COLO668 (cell line): ENCODE data around the gene ZFAND2B.

ENCODE experiments used
- DNase-seq: peaks from one replicate; lab custom pipeline; 2025; ENCODE audit not compliant: unreplicated experiment; lab: John Stamatoyannopoulos, UW

Gene ZFAND2B, protein sequence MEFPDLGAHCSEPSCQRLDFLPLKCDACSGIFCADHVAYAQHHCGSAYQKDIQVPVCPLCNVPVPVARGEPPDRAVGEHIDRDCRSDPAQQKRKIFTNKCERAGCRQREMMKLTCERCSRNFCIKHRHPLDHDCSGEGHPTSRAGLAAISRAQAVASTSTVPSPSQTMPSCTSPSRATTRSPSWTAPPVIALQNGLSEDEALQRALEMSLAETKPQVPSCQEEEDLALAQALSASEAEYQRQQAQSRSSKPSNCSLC

DNA sequence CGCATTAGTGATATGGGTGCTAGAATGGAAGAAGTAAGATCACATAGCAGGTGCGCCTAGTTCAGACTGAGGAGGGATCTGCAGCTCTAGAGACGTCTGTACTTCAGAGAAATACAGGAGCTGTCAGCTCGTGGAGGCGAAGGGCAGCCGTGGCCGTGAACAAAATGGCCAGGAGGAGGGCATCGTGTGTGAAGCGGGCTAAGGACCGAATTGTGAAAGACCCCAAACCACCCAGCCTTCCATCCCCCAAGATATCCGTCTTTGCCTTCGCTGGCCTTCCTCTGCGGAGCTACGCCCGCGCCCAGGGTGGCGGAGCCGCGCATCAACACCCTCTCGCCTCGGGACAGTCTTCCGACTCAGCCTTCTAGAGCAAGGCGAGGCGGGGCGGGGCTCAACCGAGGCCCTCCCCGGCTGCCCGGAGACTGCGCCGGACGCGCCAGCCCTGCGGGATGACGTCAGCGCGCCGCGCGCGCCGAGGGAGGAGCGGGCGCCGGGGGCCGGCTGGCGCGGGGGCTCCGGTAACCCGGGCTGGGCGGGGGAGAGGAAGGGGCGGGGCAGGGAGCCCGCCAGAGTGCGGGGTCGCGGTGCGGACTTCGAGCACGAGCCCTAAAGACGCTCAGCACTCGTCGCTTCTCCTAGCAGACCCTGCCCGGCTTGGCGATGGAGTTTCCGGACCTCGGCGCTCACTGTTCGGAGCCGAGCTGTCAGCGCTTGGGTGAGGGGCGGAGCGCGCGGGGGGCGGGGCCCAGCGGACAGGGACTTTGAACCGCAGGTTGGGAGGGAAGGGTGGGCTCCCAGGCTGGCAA is at the start of gene ZFAND2B:
TSS of gene ZFAND2B (plus strand) at position 455 of the 806 bp plus-strand sequence. CDS start at position 661, 206 bp downstream.
- peak; percentile 96 for DNase-seq

DNA sequence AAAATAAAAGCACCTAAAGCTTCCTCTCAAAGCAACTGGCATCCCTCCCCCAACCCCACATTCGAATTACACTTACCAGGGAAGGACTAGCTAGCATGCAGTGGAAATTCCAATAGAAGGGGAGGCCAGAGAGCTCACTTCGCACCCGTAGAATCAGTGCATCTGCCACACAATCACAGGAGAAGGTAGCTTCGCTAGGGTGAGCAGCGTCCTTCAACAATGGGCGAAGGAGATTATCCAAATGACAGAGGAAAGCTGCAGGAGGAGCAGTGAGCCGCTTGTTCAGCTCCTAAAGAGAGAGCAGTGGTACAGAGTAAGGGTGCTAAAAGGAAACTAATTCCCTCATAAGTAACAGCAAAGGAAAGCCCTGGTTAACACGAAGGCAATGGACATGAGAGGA is 49.2 kb upstream of the ZFAND2B start:
- DNase-seq = no peak

DNA sequence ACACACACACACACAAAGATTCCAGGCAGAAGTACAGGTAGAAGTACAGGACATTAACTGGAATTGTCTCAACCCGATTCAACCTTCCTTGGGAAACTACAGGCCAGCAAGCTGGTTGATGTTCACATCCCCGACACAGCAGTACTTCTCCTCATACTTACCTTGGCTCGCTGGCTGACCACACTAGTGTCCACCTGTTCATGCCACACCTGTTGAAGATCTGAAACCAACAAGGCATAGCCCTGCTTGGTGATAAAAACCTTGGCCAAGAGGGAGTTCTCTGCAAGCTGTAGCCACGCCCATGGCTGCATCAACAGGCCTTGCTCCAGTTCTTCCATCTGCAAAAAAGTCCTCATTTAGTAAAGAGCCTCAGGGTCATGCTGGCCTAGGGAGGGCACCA is 48.6 kb upstream of the ZFAND2B start:
- no peak for DNase-seq

DNA sequence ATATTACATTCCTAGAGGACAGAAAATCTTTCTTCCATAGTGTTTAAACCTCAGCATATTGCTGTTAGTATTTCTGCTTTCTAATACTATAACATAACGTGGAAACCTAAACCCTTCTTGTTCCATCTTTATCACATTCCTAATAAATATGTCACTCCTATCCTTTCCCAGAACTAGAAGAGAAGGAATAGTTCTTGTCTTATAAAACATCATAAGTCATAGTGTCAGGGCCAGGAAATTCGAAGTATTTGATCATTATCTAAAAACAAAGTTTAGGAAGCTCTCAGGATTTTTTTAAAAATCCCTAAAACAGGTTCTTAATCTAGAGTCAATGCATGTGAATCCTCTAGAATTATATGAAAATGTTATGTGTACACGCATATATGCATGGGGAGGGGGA is 48.0 kb upstream of the ZFAND2B start:
- DNase-seq = no peak

DNA sequence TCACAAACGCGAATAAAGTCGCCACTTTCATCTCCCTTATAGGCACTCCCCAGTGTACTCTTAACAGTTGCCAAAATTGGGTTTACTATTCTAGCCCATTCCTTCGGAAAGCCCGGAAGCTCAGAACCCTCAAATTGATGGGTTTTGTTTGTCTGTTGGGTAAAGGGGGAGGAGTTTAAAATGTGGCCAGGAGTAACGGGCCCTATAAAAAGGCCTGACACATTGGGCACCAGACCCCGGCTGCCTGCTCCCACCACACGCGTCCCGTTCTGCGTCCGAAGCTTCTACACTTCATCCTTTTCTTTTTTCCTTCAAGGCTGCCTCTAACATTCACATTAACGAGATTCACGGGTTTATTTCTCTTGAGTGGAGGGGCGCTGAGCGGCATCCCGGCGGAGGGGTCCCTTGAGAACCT is 46.8 kb upstream of the ZFAND2B start:
- DNase-seq = no peak

DNA sequence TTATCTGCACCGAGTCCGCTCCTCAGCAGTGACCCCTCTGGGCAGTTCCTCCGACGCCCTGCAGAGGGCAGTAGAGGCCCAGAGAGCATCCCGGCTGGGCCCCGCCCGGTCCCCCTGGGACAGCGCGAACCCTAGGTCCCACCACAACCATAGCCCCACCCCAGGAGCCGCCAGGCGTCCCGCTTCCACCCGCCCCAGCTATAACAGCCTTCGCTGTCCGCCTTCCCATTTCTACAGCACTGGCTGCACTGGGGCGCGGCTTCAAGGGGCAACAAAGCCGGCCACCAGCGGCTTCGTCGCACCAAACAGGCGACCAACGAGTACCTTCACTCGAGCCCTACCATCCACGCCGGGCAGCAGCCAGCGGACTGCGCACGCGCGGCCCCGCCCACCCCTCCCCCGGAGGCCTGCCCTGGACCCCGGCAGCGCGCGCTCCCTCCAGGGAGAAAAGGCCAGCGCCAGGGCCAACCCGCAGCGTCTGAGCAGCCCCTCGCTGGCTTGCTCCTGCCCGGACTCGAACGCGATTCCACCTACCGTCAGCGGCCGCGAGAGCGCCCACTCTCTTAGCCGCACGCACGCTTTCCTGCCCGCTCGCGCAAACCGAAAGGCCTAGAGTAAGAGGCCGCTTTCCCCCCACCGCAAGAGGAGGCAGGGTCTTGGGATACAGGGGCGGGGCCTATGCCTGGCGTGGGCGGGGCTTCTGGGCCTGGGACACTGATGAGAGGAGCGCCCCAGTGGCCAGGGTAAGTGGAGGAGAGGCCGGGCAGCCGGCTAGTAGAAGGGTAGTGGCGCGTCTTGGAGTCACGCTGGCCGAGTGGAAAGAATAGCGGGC is 46.2 kb upstream of the ZFAND2B start, which contains the start of gene NHEJ1:
TSS of gene NHEJ1 (minus strand) at position 630 of the 832 bp plus-strand sequence. CDS start 2,453 bp downstream, outside the sequence.
- peak; percentile 89 for DNase-seq

DNA sequence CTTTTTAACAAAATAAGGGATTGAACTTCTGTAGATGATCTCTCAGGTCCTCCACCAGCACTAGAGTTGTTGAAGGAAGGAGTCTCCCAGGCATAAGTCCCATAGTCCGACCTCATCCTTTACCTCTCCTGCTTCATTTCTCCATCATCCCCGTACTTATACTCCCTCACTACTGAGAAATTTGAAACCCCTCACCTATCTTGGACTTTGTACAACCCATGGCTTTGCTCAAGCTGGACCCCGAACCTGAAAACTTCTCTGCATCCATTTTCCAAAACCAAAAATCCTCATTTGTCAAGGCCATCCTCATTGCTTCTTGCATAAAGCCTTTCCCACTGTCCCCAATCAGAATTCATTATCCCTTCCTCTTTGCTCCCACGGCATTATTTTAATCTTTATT is 45.5 kb upstream of the ZFAND2B start:
- no peak for DNase-seq

DNA sequence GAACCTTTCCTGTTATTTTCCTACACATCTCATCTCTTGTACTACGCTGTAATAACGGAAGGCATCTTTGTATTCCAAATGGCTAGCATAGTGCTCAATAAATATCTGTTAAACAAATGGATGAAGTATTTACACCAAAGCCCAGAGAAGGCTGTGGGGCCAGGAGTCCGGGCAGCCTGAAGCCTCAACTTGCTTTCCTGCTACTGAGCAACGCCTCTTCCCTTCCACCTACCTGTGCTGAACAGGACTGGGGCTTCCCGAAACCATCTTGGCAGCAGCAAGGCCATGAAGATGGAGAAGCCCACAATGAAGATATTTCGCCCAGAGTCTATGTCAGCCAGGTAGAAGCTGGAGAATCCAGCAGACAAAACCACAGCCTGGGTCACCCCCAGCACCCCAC is 43.4 kb upstream of the ZFAND2B start:
- DNase-seq = no peak

DNA sequence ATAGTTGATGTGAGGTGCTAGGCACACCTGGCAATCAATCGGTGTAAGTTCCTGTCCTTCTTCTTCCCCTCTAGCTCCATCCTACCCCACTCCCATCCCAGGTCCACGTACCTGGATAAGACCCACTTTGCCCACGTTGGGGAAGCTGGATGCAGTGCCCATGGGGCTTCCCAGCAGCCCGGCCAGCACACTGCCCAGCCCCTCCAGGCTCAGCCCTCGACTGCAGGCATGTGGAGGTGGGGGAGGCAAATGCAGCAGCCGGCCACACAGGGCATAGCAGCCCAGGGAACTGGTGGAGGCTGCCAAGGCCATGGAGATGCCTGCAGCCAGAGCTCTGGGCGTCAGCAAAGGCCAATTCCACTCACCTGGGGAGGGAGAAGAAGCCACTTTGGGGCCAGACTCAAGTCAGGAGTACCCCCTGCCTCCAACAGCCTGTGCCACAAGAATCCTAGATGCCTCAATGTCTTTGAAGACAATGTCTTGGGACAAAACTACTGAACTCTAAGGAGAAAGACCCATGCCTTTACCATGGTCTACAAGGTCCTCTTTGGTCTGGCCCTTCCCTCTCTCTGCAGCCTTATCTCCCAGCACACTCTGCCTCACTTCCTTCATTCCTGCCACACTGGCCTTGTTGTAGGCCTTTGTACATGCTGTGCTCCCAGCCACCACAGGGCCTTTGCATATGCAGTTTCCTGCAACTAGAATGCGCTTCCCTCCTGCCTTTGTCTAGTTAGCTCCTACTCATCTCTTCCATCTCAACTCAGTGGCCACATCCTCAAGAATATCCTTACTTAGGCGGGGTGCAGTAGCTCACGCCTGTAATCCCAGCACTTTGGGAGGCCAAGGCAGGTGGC is 41.3 kb upstream of the ZFAND2B start:
- DNase-seq = no peak

DNA sequence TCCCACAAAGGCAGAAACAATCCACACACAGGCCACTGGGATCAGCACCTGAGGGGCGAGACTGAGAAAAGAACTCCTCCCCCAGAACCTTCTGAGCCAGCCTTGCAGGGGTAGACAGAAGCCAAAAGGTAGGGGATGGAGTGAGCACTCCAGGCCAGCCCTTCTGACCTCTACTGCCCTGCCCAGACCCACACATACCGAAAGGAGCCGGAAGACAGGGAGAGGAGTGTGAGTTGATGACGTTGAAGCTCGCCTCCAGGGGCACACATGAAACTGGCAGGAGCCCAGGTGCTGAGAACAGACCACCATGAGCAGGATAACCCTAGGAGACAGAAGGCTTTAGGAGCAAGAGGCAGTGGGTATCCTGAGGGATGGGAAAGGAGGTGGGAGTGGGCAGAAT is 38.6 kb upstream of the ZFAND2B start:
- DNase-seq = no peak

DNA sequence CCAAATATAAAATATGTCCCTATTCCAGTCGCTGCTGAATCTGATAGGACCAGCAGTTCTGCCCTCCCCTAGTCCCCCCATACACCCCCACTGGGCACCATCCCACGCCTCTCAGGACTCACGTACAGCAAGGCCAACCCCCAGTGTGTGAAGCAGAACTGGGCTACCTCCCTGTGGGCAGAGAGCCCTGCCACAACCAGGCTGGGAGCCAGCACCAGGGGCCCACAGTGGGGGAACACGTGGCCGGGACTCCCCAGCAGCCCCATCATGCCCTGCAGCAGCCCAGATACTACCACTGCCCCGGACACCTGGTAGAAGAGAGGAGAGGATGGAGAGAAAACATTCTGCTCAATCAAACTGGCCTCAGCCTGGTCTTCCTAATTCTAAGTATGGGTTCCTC is 38.1 kb upstream of the ZFAND2B start:
- DNase-seq = no peak

DNA sequence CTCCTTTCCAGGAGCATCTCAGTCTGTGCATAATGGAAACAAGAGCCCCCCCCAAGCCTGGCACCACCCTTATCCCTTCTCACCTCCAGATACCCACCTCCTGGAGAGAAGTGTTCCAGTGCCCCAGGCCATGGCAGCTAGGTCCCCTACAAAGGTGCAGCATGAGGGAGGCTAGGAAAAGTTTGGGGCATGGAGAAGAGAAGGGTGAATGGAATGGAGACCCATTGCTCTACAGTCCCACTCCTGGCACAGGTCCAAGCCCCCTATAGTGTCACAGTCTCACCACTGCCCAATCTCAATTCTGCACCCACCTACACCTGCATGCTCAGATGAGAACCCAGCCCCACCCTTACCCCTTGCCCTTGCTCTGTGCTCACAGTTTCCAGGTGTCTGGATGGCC is 37.6 kb upstream of the ZFAND2B start:
- no peak for DNase-seq

DNA sequence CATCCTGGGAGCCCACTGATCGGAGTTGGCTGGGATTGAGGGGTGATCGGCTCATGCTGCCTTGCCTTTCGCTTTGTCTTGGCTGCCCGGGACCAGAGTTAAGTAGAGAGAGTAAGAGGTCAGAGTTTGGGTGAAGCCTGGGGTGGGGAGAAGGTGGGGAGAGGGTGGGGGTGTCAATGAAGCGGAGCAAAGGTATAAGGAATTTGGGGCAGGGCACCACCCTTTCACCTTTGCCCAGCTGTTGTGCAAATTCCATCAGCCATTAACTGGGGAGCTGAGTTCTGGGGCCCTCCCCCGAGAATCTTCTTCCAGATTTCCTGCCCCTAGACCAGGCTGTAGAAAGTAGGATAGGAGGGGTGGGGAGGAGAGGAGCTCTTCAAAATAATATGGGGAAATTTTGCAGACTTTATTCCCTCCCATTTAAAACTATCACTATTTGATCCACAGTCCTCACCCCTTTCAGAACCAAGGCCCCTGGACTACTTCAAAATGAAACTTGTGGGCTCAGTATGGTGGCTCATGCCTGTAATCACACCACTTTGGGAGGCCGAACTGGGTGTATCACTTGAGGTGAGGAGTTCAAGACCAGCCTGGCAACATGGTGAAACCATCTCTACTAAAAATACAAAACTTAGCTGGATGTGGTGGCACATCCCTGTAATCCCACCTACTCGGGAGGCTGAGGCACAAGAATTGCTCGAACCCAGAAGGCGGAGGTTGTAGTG is 36.5 kb upstream of the ZFAND2B start, which contains the start of gene SLC23A3:
TSS of gene SLC23A3 (minus strand) at position 100 of the 725 bp plus-strand sequence. CDS start at position 55, 45 bp downstream.
- DNase-seq = no peak

DNA sequence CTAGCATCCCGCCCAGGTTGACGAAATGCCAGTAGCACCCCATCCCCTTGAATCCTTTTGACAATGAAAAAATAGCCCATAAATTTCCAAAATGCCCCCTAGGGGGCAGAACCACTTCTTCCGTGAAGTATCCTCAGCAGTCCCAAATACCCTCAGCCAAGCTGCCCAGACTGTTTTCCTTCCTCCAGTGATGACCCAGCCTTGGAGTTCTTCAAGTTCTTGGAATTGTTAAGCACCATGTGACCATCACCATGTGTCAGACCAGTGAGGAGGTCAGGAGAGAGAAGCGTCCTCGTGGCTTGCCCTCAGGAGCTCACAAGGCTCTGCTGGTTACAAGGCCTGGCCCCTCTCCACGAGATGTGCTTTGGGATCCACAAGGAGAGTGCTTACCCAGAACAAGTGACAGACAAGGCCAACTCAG is 35.3 kb upstream of the ZFAND2B start:
- DNase-seq = peak; percentile 33

DNA sequence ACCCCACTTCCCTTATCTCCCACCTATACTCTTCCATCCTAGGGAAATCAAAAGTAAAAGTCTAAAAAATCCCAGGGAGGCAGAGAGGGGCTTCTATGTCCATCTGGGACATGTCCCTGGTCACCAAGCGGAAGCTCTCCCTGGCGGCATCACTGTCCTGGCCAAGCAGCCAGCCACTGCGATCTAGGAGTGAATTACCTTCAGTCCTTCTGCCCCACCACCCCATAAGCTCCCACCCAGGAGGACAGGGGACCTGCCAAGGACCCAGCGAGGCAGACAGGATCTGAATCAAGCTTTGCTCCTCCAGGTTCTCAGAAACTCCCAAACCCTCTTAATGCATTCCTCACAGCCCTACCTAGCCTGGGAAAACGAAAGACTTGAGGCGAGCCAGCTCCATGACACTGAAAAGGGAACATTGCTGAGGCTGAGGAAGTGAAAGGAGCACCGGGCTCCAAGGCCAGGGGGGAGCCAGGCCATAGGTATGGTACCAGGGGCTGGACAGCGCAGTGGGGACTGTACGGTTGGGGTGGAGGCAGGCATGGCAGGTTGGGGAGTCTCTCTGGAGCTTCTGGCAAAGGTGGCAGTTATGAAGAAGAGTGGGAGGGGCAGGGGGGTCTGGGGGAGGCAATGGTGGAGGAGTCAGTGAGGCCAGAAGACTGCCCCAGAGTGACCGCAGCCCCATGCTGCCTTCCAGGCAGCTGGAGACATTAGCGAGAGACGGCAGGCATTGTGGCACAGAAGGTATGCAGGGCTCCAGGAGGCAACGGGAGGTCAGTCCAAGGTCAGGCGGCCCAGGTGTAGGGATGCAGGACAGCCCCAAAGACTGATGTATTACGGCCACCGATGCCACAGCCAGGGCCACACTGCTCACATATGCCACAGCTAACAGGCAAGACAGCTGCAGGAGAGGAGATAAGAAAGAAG is 34.1 kb upstream of the ZFAND2B start:
- DNase-seq = no peak

DNA sequence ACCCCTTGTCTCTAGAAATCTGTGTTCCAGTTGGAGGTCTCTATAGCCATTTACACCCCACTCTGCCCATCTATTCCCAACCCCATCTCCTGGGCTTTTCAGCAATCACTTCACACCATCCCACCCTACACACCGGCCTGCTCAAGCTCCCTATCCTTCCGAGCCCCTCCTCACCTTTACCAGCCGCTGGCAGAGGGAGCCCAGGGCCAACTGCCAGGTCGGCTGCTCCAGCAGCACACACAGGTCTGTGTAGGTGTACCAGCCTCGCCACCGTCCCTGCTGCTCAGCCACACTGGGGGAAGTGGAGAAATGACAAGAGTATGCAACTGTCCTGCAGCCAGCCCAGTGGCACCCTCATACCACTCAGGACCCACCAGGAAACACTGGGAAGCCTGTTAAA is 33.4 kb upstream of the ZFAND2B start:
- DNase-seq = no peak

DNA sequence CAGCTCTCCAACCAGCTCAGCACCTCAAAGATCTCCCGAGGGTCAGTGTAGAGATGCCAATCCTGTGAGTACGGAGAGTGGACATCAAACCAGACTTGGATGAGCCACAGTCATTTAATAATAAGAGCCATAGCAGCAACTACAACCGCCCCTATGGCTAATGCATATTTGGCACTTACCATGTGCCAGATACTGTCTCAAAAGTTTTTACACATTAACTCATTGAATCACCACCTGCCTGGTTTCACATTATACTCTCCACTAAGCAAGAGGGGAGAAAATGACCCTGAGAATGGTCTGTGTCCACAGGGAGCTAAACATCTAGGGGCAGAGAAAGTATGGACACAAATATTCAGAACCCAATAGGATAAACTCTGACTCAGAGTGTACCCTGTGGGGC is 32.4 kb upstream of the ZFAND2B start:
- DNase-seq = no peak

DNA sequence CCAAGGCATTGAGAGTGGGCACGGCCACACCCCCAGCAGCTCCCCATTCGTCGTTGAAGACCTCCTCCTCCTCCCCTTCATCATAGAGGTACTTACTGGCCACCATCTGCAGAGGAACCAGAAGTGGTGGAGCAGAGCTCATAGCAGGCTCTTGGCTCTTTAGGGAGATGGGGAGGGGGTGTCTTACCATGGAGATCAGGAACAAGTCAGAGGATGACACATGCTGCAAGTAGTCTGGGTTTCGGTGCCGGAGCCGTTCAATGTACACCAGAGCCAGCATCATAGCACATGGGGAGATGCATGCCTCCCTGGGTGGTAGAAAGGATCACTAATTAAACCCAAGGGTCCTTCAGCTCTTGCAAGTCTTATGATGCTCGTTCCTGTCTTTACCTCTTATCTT is 31.8 kb upstream of the ZFAND2B start:
- no peak for DNase-seq

DNA sequence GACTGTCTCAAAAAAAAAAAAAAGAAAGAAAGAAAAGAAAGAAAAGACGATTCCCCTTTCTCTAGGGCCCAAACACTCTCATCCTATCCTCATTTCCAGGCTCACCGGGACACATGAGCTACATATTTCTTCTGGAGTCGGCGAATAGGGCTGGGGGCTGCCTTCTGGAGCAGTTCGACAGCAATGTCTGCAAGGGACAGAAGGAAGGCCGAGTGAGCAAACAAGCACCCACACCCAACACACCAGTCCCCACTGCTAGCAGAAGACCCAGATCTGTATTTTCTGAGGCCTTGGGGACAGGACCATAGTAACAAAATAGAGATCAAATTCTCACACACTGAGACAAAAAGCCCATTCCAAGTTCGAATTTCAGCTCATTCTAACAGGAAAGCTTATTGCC is 31.1 kb upstream of the ZFAND2B start:
- DNase-seq = no peak
